HepG2 (cell line): ENCODE data around the gene RPP21.

Experiments
- BRCA1 ChIP-seq: sonication (generic); formaldehyde crosslinking; IDR thresholded peaks from 2 replicates; pipeline ENCODE4 v1.4.0; 2020; ENCODE audit warnings: missing genetic modification reagents
- CTCF ChIP-seq: sonication (generic); formaldehyde crosslinking; IDR thresholded peaks from 2 replicates; pipeline ENCODE4 v1.5.0; 2020; ENCODE audit warnings: mild to moderate bottlenecking, missing genetic modification reagents, moderate library complexity
- DBP ChIP-seq: sonication (generic); formaldehyde crosslinking; IDR thresholded peaks from 2 replicates; pipeline ENCODE4 v1.4.0; 2020; ENCODE audit warnings: missing genetic modification reagents; ENCODE audit errors: not compliant biosample characterization
- ESRRA ChIP-seq: sonication (generic); formaldehyde crosslinking; IDR thresholded peaks from 2 replicates; pipeline ENCODE4 v1.5.1; 2020; ENCODE audit warnings: mild to moderate bottlenecking, low read depth, missing genetic modification reagents
- FOXK2 ChIP-seq: fragments of 450-650 bp; IDR thresholded peaks from 2 replicates; pipeline ENCODE4 v1.6.1; 2016
- PRDM10 ChIP-seq: sonication (generic); formaldehyde crosslinking; IDR thresholded peaks from 2 replicates; pipeline ENCODE4 v1.4.0; 2020; ENCODE audit warnings: low read depth, missing genetic modification reagents

GRCh38 chr6:30360139-30360538 lies 15.2 kb downstream of the RPP21 start:
- TF ChIP-seq CTCF (CRISPR knock-in tag), result no peak
- no peak for TF ChIP-seq ESRRA (CRISPR knock-in tag)
- no peak for TF ChIP-seq DBP
- no peak for TF ChIP-seq FOXK2
- no peak for TF ChIP-seq BRCA1
- TF ChIP-seq PRDM10 (CRISPR knock-in tag), result no peak
